Activated T-cell treated with anti-CD3 and anti-CD28 coated beads, Interleukin-2, amount 50 U/mL, for 72 hours (primary cell): ENCODE measurements around the gene VPS8. TPM values are rescaled to one million over a fixed set of nuclear protein-coding genes. Genes with fewer than 3 reads are reported as not detected.
A peak's percentile ranks its signal among the peaks of the same experiment; 100 is the strongest.
"Not testable (repeated sequence)": the region's sequence is repeated elsewhere in the genome, so short reads cannot be mapped to it uniquely, and the experiment has no call there.

Experiments
- ATAC-seq, 2 donors: fragments of 150-1000 bp; cut with Tn5 transposase; replicated peaks in 1 of 2; 2 replicates each; pipeline ENCODE4 v1.10.0; 2021; ENCODE audit warnings: moderate library complexity in 2 of 2, mild to moderate bottlenecking in 1 of 2
- DNase-seq, 2 donors: peaks; one replicate each; pipeline ENCODE4 v3.0.0; 2021 to 2022; ENCODE audit warnings: mixed read lengths in 1 of 2
- H3K27ac Mint-ChIP-seq: one replicate; pipeline ENCODE4 v1.8.0; 2022; ENCODE audit warnings: mild to moderate bottlenecking, moderate library complexity, mixed read lengths
- H3K27me3 Mint-ChIP-seq: one replicate; pipeline ENCODE4 v1.8.0; 2022; ENCODE audit warnings: low read depth, mixed read lengths
- H3K36me3 Mint-ChIP-seq, 2 donors: one replicate each; pipeline ENCODE4 v1.8.0; 2022; ENCODE audit warnings: mixed read lengths in 2 of 2, mild to moderate bottlenecking in 1 of 2; ENCODE audit not compliant: insufficient read depth in 2 of 2
- H3K4me1 Mint-ChIP-seq: one replicate; pipeline ENCODE4 v1.8.0; 2022; ENCODE audit warnings: low read depth, mixed read lengths
- H3K4me3 Mint-ChIP-seq, 2 donors: one replicate each; pipeline ENCODE4 v1.8.0; 2022; ENCODE audit warnings: mild to moderate bottlenecking in 2 of 2, mixed read lengths in 2 of 2, moderate library complexity in 2 of 2
- H3K9me3 Mint-ChIP-seq, 2 donors: one replicate each; pipeline ENCODE4 v1.8.0; 2022; ENCODE audit warnings: mixed read lengths in 2 of 2
- total RNA-seq, 2 donors: library from RNA; stranded (reverse); gene quantifications; one replicate each; pipeline ENCODE4 v1.2.3, GENCODE V29; 2022

The VPS8 gene
- total RNA-seq, 2 donors from 2014 or later, result 86.6 to 104 TPM

DNA sequence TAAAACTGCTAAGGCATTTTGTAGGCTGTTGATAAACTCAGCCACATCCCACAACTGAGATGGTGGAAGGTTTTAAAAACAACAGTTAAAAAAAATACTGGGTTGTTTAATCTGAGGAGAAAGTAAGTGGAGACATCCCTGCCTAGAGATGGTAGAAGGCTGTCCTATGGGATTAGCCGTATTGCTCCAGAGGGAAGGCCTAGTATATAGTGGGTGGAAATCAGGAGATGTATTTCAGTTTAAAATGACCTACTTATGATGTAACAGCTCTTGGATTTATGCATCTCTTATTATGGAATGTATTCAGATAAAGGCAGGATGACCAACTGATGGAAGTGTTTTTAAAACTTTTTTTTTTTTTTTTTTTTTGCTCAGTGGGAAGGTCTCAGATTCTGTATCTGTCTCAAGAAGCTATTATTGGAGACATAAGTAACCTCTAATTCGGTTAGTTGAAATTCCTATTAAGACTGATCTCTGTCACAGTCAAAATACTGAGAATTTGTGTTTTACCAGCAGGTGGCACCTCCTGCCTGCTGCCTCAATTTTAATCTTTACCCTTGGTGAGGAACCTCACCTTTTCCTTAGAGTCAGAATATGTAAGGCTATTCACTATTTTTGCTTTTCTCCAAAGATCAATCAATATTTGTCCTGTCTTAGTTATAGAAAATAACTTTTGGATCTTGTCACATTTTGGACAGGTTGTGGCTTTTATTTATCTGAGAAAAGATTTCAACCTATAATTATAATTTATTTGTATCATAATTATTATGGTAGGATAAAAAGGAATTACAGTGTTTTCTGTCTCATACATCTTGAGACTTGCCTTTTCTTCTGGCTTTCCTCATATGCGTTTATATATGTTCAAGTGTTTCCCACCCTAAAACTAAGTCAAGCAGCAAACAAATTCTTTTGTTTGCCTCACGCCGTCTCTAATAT is 63.0 kb downstream of the VPS8 start:
- DNase-seq, result peak; percentile 1 to 13
- H3K36me3 Mint-ChIP-seq, result no peaks in the 10 kb centered on the region
- ATAC-seq, result no peak
- no peaks in the 10 kb centered on the region for H3K27me3 Mint-ChIP-seq
- H3K27ac Mint-ChIP-seq, result no peak overlapping the region
- no peaks in the 10 kb centered on the region for H3K9me3 Mint-ChIP-seq
- peaks cover 15% of the 10 kb centered on the region for H3K4me1 Mint-ChIP-seq
- H3K4me3 Mint-ChIP-seq, result no peak overlapping the region

DNA sequence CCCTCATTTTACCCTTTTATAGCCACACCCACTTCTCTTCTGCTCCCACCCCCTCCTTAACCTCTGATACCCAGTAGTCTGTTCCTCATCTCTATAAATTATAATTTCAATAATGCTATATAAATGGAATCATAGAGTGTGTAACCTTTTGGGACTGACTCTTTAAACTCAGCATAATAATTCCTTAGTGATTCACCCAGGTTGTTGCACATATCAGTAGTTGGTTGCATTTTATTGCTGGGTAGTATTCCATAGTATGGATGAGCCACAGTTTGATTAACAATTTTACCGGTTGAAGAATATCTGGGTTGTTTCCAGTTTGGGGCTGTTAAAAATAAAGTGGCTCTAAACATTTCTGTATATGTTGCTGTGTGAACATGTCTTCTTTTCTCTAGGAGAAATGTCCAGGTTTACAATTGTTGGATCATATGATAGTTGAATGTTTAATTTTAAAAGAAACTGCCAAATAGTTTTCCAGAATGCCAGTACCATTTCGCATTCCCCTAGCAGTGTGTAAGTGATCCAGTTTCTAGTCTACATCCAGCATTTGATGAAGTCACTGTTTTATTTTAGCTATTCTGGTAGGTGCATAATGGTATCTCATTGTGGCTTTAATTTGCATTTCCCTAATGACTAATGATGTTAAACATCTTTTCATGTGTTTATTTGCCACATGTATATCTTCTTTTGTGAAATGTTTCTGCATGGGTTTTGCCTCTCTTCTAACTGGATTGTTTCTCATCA is 68.5 kb downstream of the VPS8 start:
- H3K4me3 Mint-ChIP-seq, result no peak overlapping the region

DNA sequence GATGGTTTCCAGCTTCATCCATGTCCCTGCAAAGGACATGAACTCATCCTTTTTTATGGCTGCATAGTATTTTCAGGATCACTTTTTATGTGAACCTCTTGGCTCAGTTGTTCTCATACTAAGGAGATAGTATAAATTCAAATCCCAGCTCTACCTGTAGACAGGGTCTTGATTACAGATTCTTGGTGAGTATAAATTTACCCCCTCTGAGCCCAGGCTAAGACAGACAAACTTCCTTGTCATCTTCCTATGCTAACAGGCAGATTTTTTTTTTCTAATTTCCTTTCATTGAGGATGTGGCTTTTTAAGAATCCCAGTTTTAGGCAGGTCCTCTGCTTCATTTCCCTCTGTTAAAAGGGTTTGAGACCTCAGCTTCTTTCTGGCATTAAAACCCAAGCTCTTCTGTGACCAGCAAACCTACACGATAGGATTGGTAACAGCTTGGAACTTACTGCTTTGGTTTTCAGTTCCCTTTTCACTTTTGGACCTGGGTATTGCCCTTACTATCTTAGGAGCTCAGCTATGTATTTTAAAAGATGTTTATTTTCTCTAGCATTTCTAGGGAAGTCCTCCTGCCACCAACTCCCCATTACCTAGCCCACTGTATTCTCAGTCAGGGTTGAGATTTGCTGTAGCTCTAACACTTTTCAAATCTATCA is 72.5 kb downstream of the VPS8 start:
- H3K9me3 Mint-ChIP-seq, result no peaks in the 10 kb centered on the region
- no peak for ATAC-seq
- H3K27me3 Mint-ChIP-seq, result no peaks in the 10 kb centered on the region
- no peak overlapping the region for H3K27ac Mint-ChIP-seq
- H3K36me3 Mint-ChIP-seq, result peaks cover 0 to 10% of the 10 kb centered on the region in 2 donors
- DNase-seq, result no peak
- no peak overlapping the region for H3K4me3 Mint-ChIP-seq
- no peaks in the 10 kb centered on the region for H3K4me1 Mint-ChIP-seq

More for the DNA sequence above, 68.5 kb downstream of the VPS8 start:
- ATAC-seq (no peak), DNase-seq (no peak)
- Mint-ChIP-seq H3K27me3 (no peaks in the 10 kb centered on the region), H3K36me3 (peaks cover 0 to 8% of the 10 kb centered on the region in 2 donors), H3K4me1 (no peaks in the 10 kb centered on the region), H3K9me3 (no peaks in the 10 kb centered on the region), H3K27ac (no peak overlapping the region)

DNA sequence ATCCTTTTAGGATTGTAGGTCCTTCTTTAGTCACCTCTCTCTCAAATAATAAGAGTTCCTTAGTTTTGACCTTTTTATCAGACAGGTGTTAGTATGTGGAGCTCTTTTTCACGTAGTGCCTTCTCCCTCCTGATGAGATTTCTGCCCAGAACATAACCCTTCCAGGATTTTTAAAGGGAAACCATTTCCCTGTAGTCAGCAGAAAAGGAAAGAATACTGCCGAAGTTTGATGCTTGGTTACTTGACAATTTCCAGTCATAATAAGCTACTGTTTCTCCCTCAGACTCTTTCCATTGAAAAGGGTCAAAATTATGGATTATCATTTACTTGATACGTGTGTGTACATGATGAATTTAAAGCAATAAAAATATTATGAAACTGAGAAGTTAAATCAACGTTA is 73.1 kb downstream of the VPS8 start:
- DNase-seq (no peak), ATAC-seq (no peak)
- no peaks in the 10 kb centered on the region for H3K4me1 Mint-ChIP-seq
- peaks cover 0 to 10% of the 10 kb centered on the region in 2 donors for H3K36me3 Mint-ChIP-seq
- H3K27me3 Mint-ChIP-seq, result no peaks in the 10 kb centered on the region
- H3K27ac Mint-ChIP-seq, result no peak overlapping the region
- no peak overlapping the region for H3K4me3 Mint-ChIP-seq
- H3K9me3 Mint-ChIP-seq, result no peaks in the 10 kb centered on the region

DNA sequence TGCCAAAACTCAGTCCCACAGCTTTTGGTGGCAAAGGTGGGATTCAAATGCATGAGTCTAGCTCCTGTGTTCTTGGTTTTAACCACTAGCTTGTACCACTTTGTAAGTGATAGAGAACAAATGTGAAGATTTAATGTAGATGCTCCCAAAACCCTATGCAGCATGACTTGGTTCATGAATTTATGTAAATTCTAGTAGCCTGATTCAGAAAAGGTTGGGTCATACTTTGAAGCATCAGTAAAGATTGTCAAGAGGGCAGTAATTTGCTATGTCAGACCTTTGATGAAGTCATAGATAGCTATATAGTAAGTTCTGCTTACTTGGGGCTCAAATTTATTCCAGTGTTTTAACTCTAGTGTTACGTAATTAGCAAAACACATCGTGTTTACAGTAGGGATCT is 75.6 kb downstream of the VPS8 start:
- no peak for DNase-seq
- H3K4me3 Mint-ChIP-seq, result no peak overlapping the region
- H3K4me1 Mint-ChIP-seq, result no peaks in the 10 kb centered on the region
- no peak for ATAC-seq
- H3K27me3 Mint-ChIP-seq, result no peaks in the 10 kb centered on the region
- H3K36me3 Mint-ChIP-seq, result peaks cover 0 to 7% of the 10 kb centered on the region in 2 donors
- H3K27ac Mint-ChIP-seq, result no peak overlapping the region
- no peaks in the 10 kb centered on the region for H3K9me3 Mint-ChIP-seq

DNA sequence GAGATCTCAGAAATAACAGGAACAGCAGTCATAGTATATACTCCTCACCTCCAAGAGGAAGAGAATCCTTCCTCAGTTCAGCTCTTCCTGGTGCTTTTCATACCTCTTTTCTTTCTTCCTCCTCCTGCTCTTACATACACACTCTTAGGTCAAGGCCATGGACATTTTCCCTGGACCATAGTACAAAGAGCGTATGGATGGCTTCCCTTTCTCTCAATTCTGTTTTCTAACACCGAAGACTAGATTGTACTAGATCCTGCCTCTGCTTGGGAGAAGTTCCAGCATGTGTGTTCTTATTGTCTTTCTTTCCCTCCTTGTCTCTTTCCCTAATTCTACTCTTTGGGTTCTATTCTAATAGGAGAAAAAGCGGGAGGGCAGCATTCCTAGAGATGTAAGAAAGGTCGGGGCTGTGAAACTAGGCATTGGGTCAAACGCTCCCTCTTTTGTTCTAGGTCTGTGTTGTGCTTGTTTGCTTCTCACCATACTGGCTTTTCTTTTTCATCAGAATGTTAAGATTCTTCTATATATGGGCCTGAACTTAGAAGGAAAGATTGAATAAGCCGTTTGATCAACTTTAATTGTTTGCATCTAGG is 77.4 kb downstream of the VPS8 start:
- no peak for ATAC-seq
- no peak for DNase-seq
- no peaks in the 10 kb centered on the region for H3K9me3 Mint-ChIP-seq
- H3K4me3 Mint-ChIP-seq, result no peak overlapping the region
- no peaks in the 10 kb centered on the region for H3K4me1 Mint-ChIP-seq
- H3K36me3 Mint-ChIP-seq, result peaks cover 0 to 2% of the 10 kb centered on the region in 2 donors
- H3K27me3 Mint-ChIP-seq, result no peaks in the 10 kb centered on the region
- no peak overlapping the region for H3K27ac Mint-ChIP-seq

- Mint-ChIP-seq H3K27ac (no peak overlapping the region), H3K36me3 (no peaks in the 10 kb centered on the region), H3K9me3 (no peaks in the 10 kb centered on the region), H3K4me3 (no peak overlapping the region), H3K4me1 (no peaks in the 10 kb centered on the region), H3K27me3 (no peaks in the 10 kb centered on the region)
- ATAC-seq (no peak), DNase-seq (no peak)
Measured at GRCh38 chr3:184894051-184894450, 82.1 kb downstream of the VPS8 start.

- no peak overlapping the region for H3K4me3 Mint-ChIP-seq
- H3K27ac Mint-ChIP-seq, result no peak overlapping the region
- no peaks in the 10 kb centered on the region for H3K4me1 Mint-ChIP-seq
- H3K27me3 Mint-ChIP-seq, result no peaks in the 10 kb centered on the region
- no peak for DNase-seq
- ATAC-seq, result no peak
- no peaks in the 10 kb centered on the region for H3K36me3 Mint-ChIP-seq
- H3K9me3 Mint-ChIP-seq, result no peaks in the 10 kb centered on the region
Measured at GRCh38 chr3:184895350-184895749, 83.4 kb downstream of the VPS8 start.

DNA sequence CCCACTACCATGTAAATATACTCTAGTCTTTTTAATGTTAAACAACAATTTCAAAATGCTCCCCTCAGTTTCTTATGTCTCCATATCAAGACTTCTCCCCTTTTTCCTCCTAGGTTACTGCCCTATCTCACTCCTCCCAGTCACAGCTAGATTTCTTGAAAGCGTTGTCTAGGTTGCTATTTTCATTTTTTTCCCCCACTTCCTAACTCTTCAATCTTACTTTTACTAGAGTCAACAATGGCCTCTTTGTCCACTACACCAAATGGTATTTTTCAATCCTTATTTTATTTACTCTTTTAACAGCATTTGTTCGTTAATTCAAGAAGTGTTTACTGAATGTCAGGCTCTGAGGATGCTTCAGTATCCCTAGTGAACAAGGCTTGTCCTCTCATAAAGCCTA is 84.4 kb downstream of the VPS8 start:
- ATAC-seq (no peak), DNase-seq (no peak)
- Mint-ChIP-seq H3K9me3 (no peaks in the 10 kb centered on the region), H3K4me3 (no peak overlapping the region), H3K27me3 (no peaks in the 10 kb centered on the region), H3K36me3 (no peaks in the 10 kb centered on the region), H3K4me1 (no peaks in the 10 kb centered on the region), H3K27ac (no peak overlapping the region)

GRCh38 chr3:184899953-184900595 is 88.1 kb downstream of the VPS8 start:
- Mint-ChIP-seq H3K9me3 (peaks cover 0 to 1% of the 10 kb centered on the region in 2 donors), H3K4me1 (no peaks in the 10 kb centered on the region), H3K27me3 (no peaks in the 10 kb centered on the region), H3K4me3 (no peak overlapping the region), H3K27ac (no peak overlapping the region), H3K36me3 (peaks cover under 1 to 6% of the 10 kb centered on the region in 2 donors)
- DNase-seq, result no peak
- ATAC-seq, result no peak

- DNase-seq, H3K9me3 Mint-ChIP-seq, ATAC-seq, H3K4me3 Mint-ChIP-seq, H3K27me3 Mint-ChIP-seq, H3K4me1 Mint-ChIP-seq, H3K36me3 Mint-ChIP-seq, H3K27ac Mint-ChIP-seq: not testable (repeated sequence)
Measured at GRCh38 chr3:184907031-184907430, 95.1 kb downstream of the VPS8 start.
